Liver (tissue), 3 donors: ENCODE data around the gene SLC34A2.

ENCODE experiments used
- FOXA1 ChIP-seq: IDR thresholded peaks from 2 replicates; pipeline ENCODE4 v1.6.1; 2016; ENCODE audit warnings: antibody characterized with exemption
- GABPA ChIP-seq, 2 donors: IDR thresholded peaks in 1 of 2; conservative IDR thresholded peaks in 1 of 2; 2 replicates each; pipeline ENCODE4 v1.6.1; 2016; ENCODE audit warnings: antibody characterized with exemption in 2 of 2, mild to moderate bottlenecking in 1 of 2, moderate library complexity in 1 of 2
- HNF4G ChIP-seq: IDR thresholded peaks from 2 replicates; pipeline ENCODE4 v1.6.1; 2016; ENCODE audit warnings: antibody characterized with exemption
- NR2F2 ChIP-seq: IDR thresholded peaks from 2 replicates; pipeline ENCODE4 v1.6.1; 2016; ENCODE audit warnings: antibody characterized with exemption
- RAD21 ChIP-seq, 2 donors: IDR thresholded peaks; 2 replicates each; pipeline ENCODE4 v1.6.1; 2016; ENCODE audit warnings: antibody characterized with exemption in 2 of 2, mild to moderate bottlenecking in 2 of 2
- RXRA ChIP-seq, 2 donors: IDR thresholded peaks; 2 replicates each; pipeline ENCODE4 v1.6.1; 2017 to 2018; ENCODE audit warnings: antibody characterized with exemption in 2 of 2, mild to moderate bottlenecking in 1 of 2
- TAF1 ChIP-seq: conservative IDR thresholded peaks from 2 replicates; pipeline ENCODE4 v1.6.1; 2016; ENCODE audit warnings: antibody characterized with exemption, mild to moderate bottlenecking
- TF ChIP-seq, protein P1 (sequence below): IDR thresholded peaks from 2 replicates; pipeline ENCODE4 v1.6.1; 2016; ENCODE audit warnings: antibody characterized with exemption
- TF ChIP-seq, protein P2 (sequence below): fragments of 150-350 bp; IDR thresholded peaks from 2 replicates; pipeline ENCODE4 v1.5.1; 2017; ENCODE audit warnings: improper control_type of control experiment, low read depth, low read length; ENCODE audit not compliant: missing input control
- TF ChIP-seq, protein P3 (sequence below): IDR thresholded peaks from 2 replicates; pipeline ENCODE4 v1.6.1; 2016; ENCODE audit warnings: antibody characterized with exemption, mild to moderate bottlenecking
- TF ChIP-seq, protein P4 (sequence below): IDR thresholded peaks from 2 replicates; pipeline ENCODE4 v1.6.1; 2016; ENCODE audit warnings: antibody characterized with exemption
- TF ChIP-seq, protein P5 (sequence below): IDR thresholded peaks from 2 replicates; pipeline ENCODE4 v1.6.1; 2016; ENCODE audit warnings: antibody characterized with exemption
- donor health status: healthy.
- donor health status: healthy.

DNA sequence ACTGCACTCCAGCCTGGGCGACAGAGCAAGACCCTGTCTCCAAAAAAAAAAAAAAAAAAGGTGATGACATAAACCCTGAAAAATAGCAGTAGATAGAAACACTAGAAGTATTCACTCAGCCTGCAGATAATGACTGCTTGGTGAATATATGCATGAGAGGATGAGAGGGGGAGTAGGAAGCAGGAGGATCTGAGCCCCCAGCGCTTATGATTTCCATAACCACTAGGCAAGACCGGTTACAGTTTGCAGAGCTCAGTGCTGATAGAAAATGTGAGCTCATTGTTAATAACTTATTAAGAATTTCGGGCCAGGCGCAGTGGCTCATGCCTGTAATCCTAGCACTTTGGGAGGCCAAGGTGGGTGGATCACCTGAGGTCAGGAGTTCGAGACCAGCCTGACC is 40.8 kb upstream of the SLC34A2 start:
- TF ChIP-seq, protein P1, sequence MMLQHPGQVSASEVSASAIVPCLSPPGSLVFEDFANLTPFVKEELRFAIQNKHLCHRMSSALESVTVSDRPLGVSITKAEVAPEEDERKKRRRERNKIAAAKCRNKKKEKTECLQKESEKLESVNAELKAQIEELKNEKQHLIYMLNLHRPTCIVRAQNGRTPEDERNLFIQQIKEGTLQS, result no peak
- TF ChIP-seq, protein P2, sequence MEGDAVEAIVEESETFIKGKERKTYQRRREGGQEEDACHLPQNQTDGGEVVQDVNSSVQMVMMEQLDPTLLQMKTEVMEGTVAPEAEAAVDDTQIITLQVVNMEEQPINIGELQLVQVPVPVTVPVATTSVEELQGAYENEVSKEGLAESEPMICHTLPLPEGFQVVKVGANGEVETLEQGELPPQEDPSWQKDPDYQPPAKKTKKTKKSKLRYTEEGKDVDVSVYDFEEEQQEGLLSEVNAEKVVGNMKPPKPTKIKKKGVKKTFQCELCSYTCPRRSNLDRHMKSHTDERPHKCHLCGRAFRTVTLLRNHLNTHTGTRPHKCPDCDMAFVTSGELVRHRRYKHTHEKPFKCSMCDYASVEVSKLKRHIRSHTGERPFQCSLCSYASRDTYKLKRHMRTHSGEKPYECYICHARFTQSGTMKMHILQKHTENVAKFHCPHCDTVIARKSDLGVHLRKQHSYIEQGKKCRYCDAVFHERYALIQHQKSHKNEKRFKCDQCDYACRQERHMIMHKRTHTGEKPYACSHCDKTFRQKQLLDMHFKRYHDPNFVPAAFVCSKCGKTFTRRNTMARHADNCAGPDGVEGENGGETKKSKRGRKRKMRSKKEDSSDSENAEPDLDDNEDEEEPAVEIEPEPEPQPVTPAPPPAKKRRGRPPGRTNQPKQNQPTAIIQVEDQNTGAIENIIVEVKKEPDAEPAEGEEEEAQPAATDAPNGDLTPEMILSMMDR, result no peak
- TF ChIP-seq TAF1, result no peak
- no peak for TF ChIP-seq NR2F2
- TF ChIP-seq, protein P3, sequence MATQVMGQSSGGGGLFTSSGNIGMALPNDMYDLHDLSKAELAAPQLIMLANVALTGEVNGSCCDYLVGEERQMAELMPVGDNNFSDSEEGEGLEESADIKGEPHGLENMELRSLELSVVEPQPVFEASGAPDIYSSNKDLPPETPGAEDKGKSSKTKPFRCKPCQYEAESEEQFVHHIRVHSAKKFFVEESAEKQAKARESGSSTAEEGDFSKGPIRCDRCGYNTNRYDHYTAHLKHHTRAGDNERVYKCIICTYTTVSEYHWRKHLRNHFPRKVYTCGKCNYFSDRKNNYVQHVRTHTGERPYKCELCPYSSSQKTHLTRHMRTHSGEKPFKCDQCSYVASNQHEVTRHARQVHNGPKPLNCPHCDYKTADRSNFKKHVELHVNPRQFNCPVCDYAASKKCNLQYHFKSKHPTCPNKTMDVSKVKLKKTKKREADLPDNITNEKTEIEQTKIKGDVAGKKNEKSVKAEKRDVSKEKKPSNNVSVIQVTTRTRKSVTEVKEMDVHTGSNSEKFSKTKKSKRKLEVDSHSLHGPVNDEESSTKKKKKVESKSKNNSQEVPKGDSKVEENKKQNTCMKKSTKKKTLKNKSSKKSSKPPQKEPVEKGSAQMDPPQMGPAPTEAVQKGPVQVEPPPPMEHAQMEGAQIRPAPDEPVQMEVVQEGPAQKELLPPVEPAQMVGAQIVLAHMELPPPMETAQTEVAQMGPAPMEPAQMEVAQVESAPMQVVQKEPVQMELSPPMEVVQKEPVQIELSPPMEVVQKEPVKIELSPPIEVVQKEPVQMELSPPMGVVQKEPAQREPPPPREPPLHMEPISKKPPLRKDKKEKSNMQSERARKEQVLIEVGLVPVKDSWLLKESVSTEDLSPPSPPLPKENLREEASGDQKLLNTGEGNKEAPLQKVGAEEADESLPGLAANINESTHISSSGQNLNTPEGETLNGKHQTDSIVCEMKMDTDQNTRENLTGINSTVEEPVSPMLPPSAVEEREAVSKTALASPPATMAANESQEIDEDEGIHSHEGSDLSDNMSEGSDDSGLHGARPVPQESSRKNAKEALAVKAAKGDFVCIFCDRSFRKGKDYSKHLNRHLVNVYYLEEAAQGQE, result no peak
- TF ChIP-seq, protein P4, sequence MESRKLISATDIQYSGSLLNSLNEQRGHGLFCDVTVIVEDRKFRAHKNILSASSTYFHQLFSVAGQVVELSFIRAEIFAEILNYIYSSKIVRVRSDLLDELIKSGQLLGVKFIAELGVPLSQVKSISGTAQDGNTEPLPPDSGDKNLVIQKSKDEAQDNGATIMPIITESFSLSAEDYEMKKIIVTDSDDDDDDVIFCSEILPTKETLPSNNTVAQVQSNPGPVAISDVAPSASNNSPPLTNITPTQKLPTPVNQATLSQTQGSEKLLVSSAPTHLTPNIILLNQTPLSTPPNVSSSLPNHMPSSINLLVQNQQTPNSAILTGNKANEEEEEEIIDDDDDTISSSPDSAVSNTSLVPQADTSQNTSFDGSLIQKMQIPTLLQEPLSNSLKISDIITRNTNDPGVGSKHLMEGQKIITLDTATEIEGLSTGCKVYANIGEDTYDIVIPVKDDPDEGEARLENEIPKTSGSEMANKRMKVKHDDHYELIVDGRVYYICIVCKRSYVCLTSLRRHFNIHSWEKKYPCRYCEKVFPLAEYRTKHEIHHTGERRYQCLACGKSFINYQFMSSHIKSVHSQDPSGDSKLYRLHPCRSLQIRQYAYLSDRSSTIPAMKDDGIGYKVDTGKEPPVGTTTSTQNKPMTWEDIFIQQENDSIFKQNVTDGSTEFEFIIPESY, result no peak
- no peak for TF ChIP-seq RXRA (IDR thresholded peaks at IDR 0.05)
- TF ChIP-seq, protein P5, sequence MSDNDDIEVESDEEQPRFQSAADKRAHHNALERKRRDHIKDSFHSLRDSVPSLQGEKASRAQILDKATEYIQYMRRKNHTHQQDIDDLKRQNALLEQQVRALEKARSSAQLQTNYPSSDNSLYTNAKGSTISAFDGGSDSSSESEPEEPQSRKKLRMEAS, result no peak
- no peak for TF ChIP-seq GABPA (IDR thresholded peaks at IDR 0.05 in 1 of 2, conservative IDR thresholded peaks at IDR 0.05 in 1 of 2)
- TF ChIP-seq HNF4G, result no peak
- no peak for TF ChIP-seq RAD21 (IDR thresholded peaks at IDR 0.05)
- no peak for TF ChIP-seq FOXA1
